Mesenchymal stem cell (in vitro differentiated cells and primary cell): ENCODE data around the gene SELL.
A peak's percentile ranks its signal among the peaks of the same experiment; 100 is the strongest.
"Not testable (repeated sequence)": the region's sequence is repeated elsewhere in the genome, so short reads cannot be mapped to it uniquely, and the experiment has no call there.

Experiments used
- DNase-seq: peaks from one replicate; pipeline ENCODE4 v3.0.0-alpha.2; 2013
- H2AFZ ChIP-seq: one replicate; pipeline ENCODE4 v1.6.1; 2013; ENCODE audit warnings: low read depth, mild to moderate bottlenecking, control low read depth, inconsistent platforms, low read length, moderate library complexity
- H2AK5ac ChIP-seq: 2 replicates; pipeline ENCODE4 v1.6.1; 2013; ENCODE audit warnings: low read length, moderate library complexity, mild to moderate bottlenecking, inconsistent platforms; ENCODE audit not compliant: severe bottlenecking
- H2BK120ac ChIP-seq: one replicate; pipeline ENCODE4 v1.6.1; 2013; ENCODE audit warnings: low read depth, mild to moderate bottlenecking, inconsistent platforms, low read length, moderate library complexity
- H2BK12ac ChIP-seq, 2 experiments: one replicate each; pipeline ENCODE4 v1.6.1; 2013; ENCODE audit warnings: inconsistent platforms in 2 of 2, low read length in 2 of 2, mild to moderate bottlenecking in 2 of 2, moderate library complexity in 2 of 2, control low read depth in 1 of 2
- H2BK15ac ChIP-seq: one replicate; pipeline ENCODE4 v1.6.1; 2013; ENCODE audit warnings: mild to moderate bottlenecking, low read depth, inconsistent platforms; ENCODE audit not compliant: poor library complexity, severe bottlenecking
- H2BK5ac ChIP-seq: 2 replicates; pipeline ENCODE4 v1.6.1; 2013; ENCODE audit warnings: low read depth, mild to moderate bottlenecking, low read length, control low read depth, inconsistent platforms; ENCODE audit not compliant: poor library complexity, severe bottlenecking
- H3K14ac ChIP-seq, 2 experiments: one replicate each; pipeline ENCODE4 v1.6.1; 2013; ENCODE audit warnings: inconsistent platforms in 2 of 2, low read length in 2 of 2, control low read depth in 1 of 2, mild to moderate bottlenecking in 1 of 2, moderate library complexity in 1 of 2
- H3K18ac ChIP-seq, 2 experiments: one replicate each; pipeline ENCODE4 v1.6.1; 2013; ENCODE audit warnings: inconsistent platforms in 2 of 2, low read length in 2 of 2, control low read depth in 1 of 2, low read depth in 1 of 2, mild to moderate bottlenecking in 1 of 2
- H3K23ac ChIP-seq, 2 experiments: one replicate each; pipeline ENCODE4 v1.6.1; 2013; ENCODE audit warnings: inconsistent platforms in 2 of 2, low read length in 2 of 2, mild to moderate bottlenecking in 2 of 2, moderate library complexity in 2 of 2, control low read depth in 1 of 2
- H3K27ac ChIP-seq: 2 replicates; pipeline ENCODE4 v1.5.1; 2013; ENCODE audit warnings: mild to moderate bottlenecking, moderate library complexity, low read length, control low read depth, inconsistent platforms; ENCODE audit not compliant: poor library complexity, severe bottlenecking
- H3K27me3 ChIP-seq, 2 experiments: 2 replicates each; pipeline versions ENCODE4 v1.6.1 to v1.7.0; 2013; ENCODE audit warnings: low read length in 2 of 2, mild to moderate bottlenecking in 2 of 2, moderate library complexity in 2 of 2, control low read depth in 1 of 2, inconsistent platforms in 1 of 2; ENCODE audit not compliant: control insufficient read depth in 1 of 2, insufficient read depth in 1 of 2
- H3K36me3 ChIP-seq, 2 experiments: 2 replicates each; pipeline versions ENCODE4 v1.6.1 to v1.7.0; 2013; ENCODE audit warnings: low read length in 2 of 2, control low read depth in 1 of 2, inconsistent platforms in 1 of 2, low read depth in 1 of 2, mild to moderate bottlenecking in 1 of 2; ENCODE audit not compliant: insufficient read depth in 2 of 2, control insufficient read depth in 1 of 2
- H3K4ac ChIP-seq, 2 experiments: one replicate each; pipeline ENCODE4 v1.6.1; 2013; ENCODE audit warnings: inconsistent platforms in 2 of 2, low read length in 2 of 2, mild to moderate bottlenecking in 2 of 2, moderate library complexity in 2 of 2, control low read depth in 1 of 2, low read depth in 1 of 2
- H3K4me1 ChIP-seq: 2 replicates; pipeline ENCODE4 v1.6.1; 2013; ENCODE audit warnings: low read depth, low read length, control low read depth; ENCODE audit not compliant: control insufficient read depth, insufficient read depth
- H3K4me2 ChIP-seq: 2 replicates; pipeline ENCODE4 v1.6.1; 2013; ENCODE audit warnings: low read length, mild to moderate bottlenecking, inconsistent platforms; ENCODE audit not compliant: poor library complexity, severe bottlenecking
- H3K4me3 ChIP-seq, 2 experiments: 2 replicates each; pipeline versions ENCODE4 v1.5.1 to v1.7.0; 2013; ENCODE audit warnings: low read length in 2 of 2, mild to moderate bottlenecking in 2 of 2, control low read depth in 1 of 2, low read depth in 1 of 2; ENCODE audit not compliant: insufficient read depth in 1 of 2
- H3K79me1 ChIP-seq: replicated peaks from 2 replicates; pipeline ENCODE4 v1.6.1; 2013; ENCODE audit warnings: mild to moderate bottlenecking, control low read depth, low read length, inconsistent platforms; ENCODE audit not compliant: poor library complexity, severe bottlenecking
- H3K9ac ChIP-seq: 2 replicates; pipeline ENCODE4 v1.7.0; 2013; ENCODE audit warnings: mild to moderate bottlenecking, low read length, moderate library complexity
- H3K9me3 ChIP-seq: 2 replicates; pipeline ENCODE4 v1.7.0; 2013; ENCODE audit warnings: mild to moderate bottlenecking, low read length; ENCODE audit not compliant: control insufficient read depth
- H4K8ac ChIP-seq: one replicate; pipeline ENCODE4 v1.6.1; 2013; ENCODE audit warnings: inconsistent platforms, mild to moderate bottlenecking, low read length, moderate library complexity
- H4K91ac ChIP-seq: one replicate; pipeline ENCODE4 v1.6.1; 2013; ENCODE audit warnings: mild to moderate bottlenecking, low read length, inconsistent platforms
- WGBS: methylation state at CpG from one replicate; pipeline ENCODE4 v1.1.7; 2013; ENCODE audit warnings: mixed read lengths; 5-methylcytosine and 5-hydroxymethylcytosine counted together

SELL gene

GRCh38 chr1:169670836-169671235 lies 40.6 kb downstream of the SELL start:
- Histone ChIP-seq H3K14ac (no peak overlapping the region), H3K18ac (no peak overlapping the region), H3K4me2 (no peak overlapping the region), H3K23ac (no peak overlapping the region), H3K4me1 (no peaks in the 10 kb centered on the region), H2BK12ac (no peak overlapping the region), H2AFZ (no peak overlapping the region), H2BK120ac (no peak overlapping the region), H2BK15ac (no peak overlapping the region), H3K9ac (no peak overlapping the region), H2AK5ac (no peak overlapping the region), H3K9me3 (no peaks in the 10 kb centered on the region), H2BK5ac (no peak overlapping the region), H3K27me3 (peaks cover 0 to 5% of the 10 kb centered on the region in 2 experiments), H3K4ac (no peak overlapping the region), H3K4me3 (no peak overlapping the region), H4K8ac (no peak overlapping the region), H4K91ac (no peak overlapping the region), H3K36me3 (no peaks in the 10 kb centered on the region), H3K79me1 (no peaks in the 10 kb centered on the region), H3K27ac (no peak overlapping the region)
- 5% methylated on average over 2 of the region's 3 CpGs for WGBS
- peak; percentile 35 for DNase-seq

GRCh38 chr1:169670244-169670643 lies 41.2 kb downstream of the SELL start:
- H3K4ac ChIP-seq, H3K27ac ChIP-seq, H2BK15ac ChIP-seq, DNase-seq, H3K79me1 ChIP-seq, H3K23ac ChIP-seq, H3K4me2 ChIP-seq, H2AK5ac ChIP-seq, H2BK5ac ChIP-seq, H3K4me1 ChIP-seq, H4K91ac ChIP-seq, H4K8ac ChIP-seq, H3K27me3 ChIP-seq, H2AFZ ChIP-seq, H3K9ac ChIP-seq, H2BK12ac ChIP-seq, H3K14ac ChIP-seq, H3K4me3 ChIP-seq, H3K9me3 ChIP-seq, H2BK120ac ChIP-seq, H3K36me3 ChIP-seq: not testable (repeated sequence)
- WGBS = 80% methylated on average over 1 of the region's 3 CpGs
- H3K18ac ChIP-seq = peak overlapping the region in 1 of 2 experiments; percentile 66

- H2AFZ ChIP-seq, H3K36me3 ChIP-seq, H3K4ac ChIP-seq, H3K4me2 ChIP-seq, H4K8ac ChIP-seq, H3K79me1 ChIP-seq, H2AK5ac ChIP-seq, H3K9me3 ChIP-seq, H3K23ac ChIP-seq, H2BK15ac ChIP-seq, H4K91ac ChIP-seq, H3K4me1 ChIP-seq, H3K27me3 ChIP-seq, DNase-seq, H3K4me3 ChIP-seq, H2BK5ac ChIP-seq, H2BK120ac ChIP-seq, H3K14ac ChIP-seq, H3K9ac ChIP-seq, H3K27ac ChIP-seq, H2BK12ac ChIP-seq, H3K18ac ChIP-seq: not testable (repeated sequence)
- WGBS = 92% methylated on average over 6 of the region's 28 CpGs
Measured at GRCh38 chr1:169667699-169668596, 43.5 kb downstream of the SELL start.

- not testable (repeated sequence) for H2BK120ac ChIP-seq, H4K91ac ChIP-seq, H3K4me1 ChIP-seq, H3K36me3 ChIP-seq, H3K18ac ChIP-seq, H2AK5ac ChIP-seq, H3K14ac ChIP-seq, H3K4ac ChIP-seq, H3K9me3 ChIP-seq, H3K4me2 ChIP-seq, H3K27ac ChIP-seq, H4K8ac ChIP-seq, DNase-seq, H3K23ac ChIP-seq, H2BK12ac ChIP-seq, H2BK5ac ChIP-seq, H3K4me3 ChIP-seq, H3K27me3 ChIP-seq, H2AFZ ChIP-seq, H3K79me1 ChIP-seq, H3K9ac ChIP-seq, H2BK15ac ChIP-seq
- 92% methylated on average over 1 of the region's 2 CpGs for WGBS
Measured at GRCh38 chr1:169667227-169667639, 44.2 kb downstream of the SELL start.
